ENCODE results near the gene SLC1A1.
"Not testable (repeated sequence)": the region's sequence is repeated elsewhere in the genome, so short reads cannot be mapped to it uniquely, and the experiment has no call there.

Gene SLC1A1

DNA sequence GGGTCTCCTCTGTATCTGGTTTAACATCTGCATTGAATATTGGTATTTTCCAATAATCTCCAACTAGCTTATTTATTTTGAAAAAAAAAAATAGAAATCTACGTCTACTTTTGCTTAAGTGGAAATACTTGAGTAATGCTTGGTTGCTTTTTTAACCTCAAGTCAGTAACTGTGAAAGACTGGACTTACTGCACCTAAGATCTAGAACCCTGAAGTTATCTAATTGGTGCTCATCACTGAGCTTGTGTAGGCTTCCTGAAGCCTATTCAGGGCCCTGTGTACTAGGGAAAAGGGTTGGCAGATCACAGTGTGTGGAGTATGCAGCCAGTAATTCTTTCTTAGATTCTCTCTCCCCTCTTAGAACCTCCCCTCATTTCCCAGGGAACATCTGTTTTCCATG, 16.2 kb downstream of the SLC1A1 start:
- DNase-seq (ENCODE audit: low spot score), result no peak

GRCh38 chr9:4507306-4508130, 17.2 kb downstream of the SLC1A1 start:
- DNase-seq (ENCODE audit: low spot score), result no peak

- no peak for DNase-seq (ENCODE audit: low spot score)
These were observed 18.1 kb downstream of the SLC1A1 start for GRCh38 chr9:4508246-4508906.

DNA sequence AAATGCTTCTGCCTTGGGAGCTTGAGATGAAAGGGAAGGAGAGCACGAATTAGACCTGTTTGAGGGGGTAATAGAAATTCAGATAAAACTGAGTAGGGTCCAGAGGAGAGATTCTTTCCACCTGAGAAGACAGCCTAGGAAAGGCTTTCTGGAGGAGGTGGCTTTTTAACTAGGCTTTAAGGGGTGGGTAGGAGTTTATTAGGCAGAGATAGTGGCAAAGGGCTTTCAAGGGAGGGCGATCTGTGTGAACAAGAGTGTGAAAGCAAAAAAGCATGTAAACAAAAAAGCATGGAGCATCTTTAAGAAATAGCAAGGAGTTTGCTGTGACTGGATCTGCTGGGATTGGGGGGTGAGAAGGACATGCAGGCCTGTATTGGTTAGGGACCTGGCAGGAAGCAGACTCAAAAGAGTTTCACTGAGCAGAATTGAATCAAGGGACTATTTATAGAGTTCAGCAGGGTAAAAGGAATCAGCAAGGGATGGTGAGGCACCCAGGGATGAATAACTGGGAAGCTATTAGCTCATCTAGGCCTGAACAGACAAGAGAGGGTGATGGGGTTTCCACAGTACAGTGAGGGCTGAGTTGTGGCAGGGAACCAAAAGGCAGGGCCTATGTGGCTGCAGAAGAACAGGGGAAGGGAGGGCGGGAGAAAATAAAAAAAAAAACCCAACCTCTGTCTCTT, 18.8 kb downstream of the SLC1A1 start:
- no peak for DNase-seq (ENCODE audit: low spot score)

DNA sequence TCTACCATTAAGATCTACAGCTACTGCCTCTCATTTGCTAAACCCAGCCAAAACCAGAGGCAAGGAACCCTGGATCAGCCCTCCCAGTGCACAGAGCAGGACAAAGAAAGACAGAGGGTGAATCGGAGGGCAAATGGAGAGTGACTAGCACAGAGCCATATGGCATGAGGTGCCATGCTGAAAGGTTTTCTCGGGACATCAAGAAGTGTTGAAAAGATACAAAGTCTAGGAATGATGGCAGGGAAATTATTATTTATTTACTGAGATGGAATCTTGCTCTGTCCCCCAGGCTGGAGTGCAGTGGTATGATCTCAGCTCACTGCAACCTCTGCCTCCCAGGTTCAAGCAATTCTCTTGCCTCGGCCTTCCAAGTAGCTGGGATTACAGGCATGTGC, 19.3 kb downstream of the SLC1A1 start:
- no peak for DNase-seq (ENCODE audit: low spot score)

DNA sequence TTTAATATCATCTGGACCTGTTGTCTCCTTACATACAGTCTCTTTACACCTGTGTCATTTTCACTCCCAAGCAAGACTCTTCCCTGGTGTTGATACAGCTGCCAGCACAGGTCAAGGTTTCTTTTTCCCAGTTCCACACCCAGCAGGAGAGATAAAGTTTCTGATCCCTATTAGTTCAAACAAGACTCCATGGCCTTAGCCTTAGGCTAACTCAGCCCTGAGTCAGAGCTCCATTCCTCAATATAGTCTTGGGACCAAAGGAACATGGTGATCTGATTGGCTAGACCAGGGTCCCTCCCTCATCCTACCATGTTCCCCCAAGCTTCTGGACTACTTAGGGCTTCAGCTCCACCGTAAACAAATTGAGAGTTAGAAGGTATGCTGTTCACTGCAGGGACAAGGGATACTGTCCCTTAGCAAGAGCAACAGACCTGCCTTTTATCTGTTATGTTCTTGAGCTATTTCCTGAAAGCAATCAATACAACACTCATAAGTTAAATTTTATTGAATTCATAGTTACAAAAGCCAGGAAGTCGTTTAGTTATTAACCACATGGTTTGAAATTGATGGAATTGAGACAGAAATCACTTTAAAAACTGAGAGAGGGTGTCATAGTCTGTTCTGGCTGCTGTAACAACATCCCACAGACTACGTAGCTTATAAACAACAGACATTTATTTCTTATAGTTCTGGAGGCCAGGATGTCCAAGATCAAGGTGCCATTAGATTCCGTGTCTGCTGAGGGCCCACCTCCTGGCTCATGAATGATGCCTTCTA, 20.5 kb downstream of the SLC1A1 start:
- no peak for DNase-seq (ENCODE audit: low spot score)

GRCh38 chr9:4514252-4515128, 24.2 kb downstream of the SLC1A1 start:
- DNase-seq (ENCODE audit: low spot score), result peak; percentile 62

GRCh38 chr9:4515958-4516375, 25.7 kb downstream of the SLC1A1 start:
- DNase-seq (ENCODE audit: low spot score), result no peak

GRCh38 chr9:4517274-4517673, 27.0 kb downstream of the SLC1A1 start:
- no peak for DNase-seq (ENCODE audit: low spot score)

- DNase-seq (ENCODE audit: low spot score), result no peak
These were observed 29.3 kb downstream of the SLC1A1 start for GRCh38 chr9:4519604-4520003.

GRCh38 chr9:4520055-4520454, 29.8 kb downstream of the SLC1A1 start:
- DNase-seq (ENCODE audit: low spot score), result no peak

GRCh38 chr9:4530375-4530774, 40.1 kb downstream of the SLC1A1 start:
- no peak for DNase-seq (ENCODE audit: low spot score)

DNA sequence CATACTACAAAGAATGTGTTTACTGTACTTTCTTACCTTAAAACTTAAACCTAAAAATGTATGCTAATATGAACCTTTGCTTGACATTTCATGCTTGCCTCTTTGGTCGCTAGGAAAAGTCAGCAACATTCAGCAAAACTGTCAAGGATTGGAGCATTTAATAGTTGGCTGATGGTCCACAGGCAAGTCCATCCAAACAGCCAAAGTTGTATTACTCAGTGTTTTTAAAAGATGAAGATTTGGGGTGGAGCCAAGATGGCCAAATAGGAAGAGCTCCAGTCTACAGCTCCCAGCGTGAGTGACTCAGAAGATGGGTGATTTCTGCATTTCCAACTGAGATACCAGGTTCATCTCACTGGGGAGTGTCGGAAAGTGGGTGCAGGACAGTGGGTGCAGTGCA, 40.6 kb downstream of the SLC1A1 start:
- DNase-seq (ENCODE audit: low spot score), result not testable (repeated sequence)

DNA sequence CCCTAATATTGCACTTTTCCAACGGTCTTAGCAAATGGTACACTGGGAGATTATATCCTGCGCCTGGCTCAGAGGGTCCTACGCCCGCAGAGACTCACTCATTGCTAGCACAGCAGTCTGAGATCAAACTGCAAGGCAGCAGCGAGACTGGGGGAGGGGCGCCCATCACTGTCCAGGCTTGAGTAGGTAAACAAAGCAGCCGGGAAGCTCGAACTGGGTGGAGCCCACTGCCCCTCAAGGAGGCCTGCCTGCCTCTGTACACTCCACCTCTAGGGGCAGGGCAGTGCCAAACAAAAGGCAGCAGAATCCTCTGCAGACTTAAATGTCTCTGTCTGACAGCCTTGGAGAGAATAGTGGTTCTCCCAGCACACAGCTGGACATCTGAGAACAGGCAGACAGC, 41.1 kb downstream of the SLC1A1 start:
- DNase-seq (ENCODE audit: low spot score), result peak; percentile 29

DNA sequence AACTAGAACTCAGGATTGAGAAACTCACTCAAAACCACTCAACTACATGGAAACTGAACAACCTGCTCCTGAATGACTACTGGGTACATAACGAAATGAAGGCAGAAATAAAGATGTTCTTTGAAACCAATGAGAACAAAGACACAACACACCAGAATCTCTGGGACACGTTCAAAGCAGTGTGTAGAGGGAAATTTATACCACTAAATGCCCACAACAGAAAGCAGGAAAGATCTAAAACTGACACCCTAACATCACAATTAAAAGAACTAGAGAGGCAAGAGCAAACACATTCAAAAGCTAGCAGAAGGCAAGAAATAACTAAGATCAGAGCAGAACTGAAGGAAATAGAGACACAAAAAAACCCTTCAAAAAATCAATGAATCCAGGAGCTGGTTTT, 43.6 kb downstream of the SLC1A1 start:
- DNase-seq (ENCODE audit: low spot score), result not testable (repeated sequence)

- not testable (repeated sequence) for DNase-seq (ENCODE audit: low spot score)
These were observed 45.9 kb downstream of the SLC1A1 start for GRCh38 chr9:4536196-4536595.

GRCh38 chr9:4537581-4537980, 47.3 kb downstream of the SLC1A1 start:
- DNase-seq (ENCODE audit: low spot score), result no peak

GRCh38 chr9:4538107-4538506, 47.8 kb downstream of the SLC1A1 start:
- DNase-seq (ENCODE audit: low spot score), result no peak

DNA sequence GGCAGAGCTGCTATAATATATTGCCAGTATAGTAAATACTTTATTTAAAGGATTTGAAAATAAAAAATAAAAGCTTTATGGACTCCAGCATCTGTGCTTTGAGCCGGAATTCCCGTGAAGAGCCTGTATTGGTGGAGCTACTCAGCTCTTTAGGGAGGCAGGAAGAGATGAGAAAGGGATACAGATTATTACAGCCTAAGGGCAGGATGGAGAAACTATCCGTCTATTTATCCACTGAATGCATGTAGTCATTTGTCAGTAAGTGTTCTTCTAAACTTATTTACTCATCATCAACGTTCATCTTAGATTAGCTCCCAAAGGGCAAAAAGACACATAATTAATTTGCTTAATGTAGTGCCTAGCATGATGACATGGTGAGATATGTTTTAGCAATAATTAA, 48.4 kb downstream of the SLC1A1 start:
- no peak for DNase-seq (ENCODE audit: low spot score)

GRCh38 chr9:4540425-4540824, 50.2 kb downstream of the SLC1A1 start:
- no peak for DNase-seq (ENCODE audit: low spot score)

DNA sequence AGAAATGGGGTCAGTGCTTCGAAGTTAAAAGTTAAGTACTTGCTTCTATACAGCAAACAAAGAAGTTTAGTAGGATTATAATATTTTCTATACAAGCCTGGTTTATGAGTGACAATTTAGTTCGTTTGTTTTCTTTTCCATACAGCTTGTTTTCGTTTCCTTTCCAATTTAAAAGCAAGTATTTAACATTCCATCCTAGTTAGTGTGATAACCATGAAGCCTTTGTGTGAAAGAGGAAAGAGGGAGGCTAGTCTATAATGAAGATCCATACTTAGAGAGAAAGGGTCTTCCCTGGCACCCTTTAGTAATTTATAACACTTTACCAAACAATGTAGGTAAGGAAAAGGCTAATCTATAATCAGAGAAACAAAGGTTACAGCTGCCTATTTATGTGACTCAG, 51.0 kb downstream of the SLC1A1 start:
- no peak for DNase-seq (ENCODE audit: low spot score)
